ENCODE data around the gene PDHX. TPM values are rescaled to one million over a fixed set of nuclear protein-coding genes. Genes with fewer than 3 reads are reported as not detected.

The PDHX gene
- total RNA-seq, 6 experiments from 2014 or later = 37.4 to 47.0 (median 42.2) TPM

GRCh38 chr11:34970033-34970432, 53.6 kb downstream of the PDHX start:
- no peak for DNase-seq
- H3K27ac Mint-ChIP-seq = no peak overlapping the region
- H3K36me3 Mint-ChIP-seq (ENCODE audit: low read depth) = peaks cover 60% of the 10 kb centered on the region
- no peak overlapping the region for H3K4me3 Mint-ChIP-seq
- no peaks in the 10 kb centered on the region for H3K9me3 Mint-ChIP-seq
- H3K4me1 Mint-ChIP-seq (ENCODE audit: low read depth) = peaks cover 47% of the 10 kb centered on the region
- peaks cover 5% of the 10 kb centered on the region for H3K27me3 Mint-ChIP-seq (ENCODE audit: insufficient read depth)
- TF ChIP-seq, protein P1, sequence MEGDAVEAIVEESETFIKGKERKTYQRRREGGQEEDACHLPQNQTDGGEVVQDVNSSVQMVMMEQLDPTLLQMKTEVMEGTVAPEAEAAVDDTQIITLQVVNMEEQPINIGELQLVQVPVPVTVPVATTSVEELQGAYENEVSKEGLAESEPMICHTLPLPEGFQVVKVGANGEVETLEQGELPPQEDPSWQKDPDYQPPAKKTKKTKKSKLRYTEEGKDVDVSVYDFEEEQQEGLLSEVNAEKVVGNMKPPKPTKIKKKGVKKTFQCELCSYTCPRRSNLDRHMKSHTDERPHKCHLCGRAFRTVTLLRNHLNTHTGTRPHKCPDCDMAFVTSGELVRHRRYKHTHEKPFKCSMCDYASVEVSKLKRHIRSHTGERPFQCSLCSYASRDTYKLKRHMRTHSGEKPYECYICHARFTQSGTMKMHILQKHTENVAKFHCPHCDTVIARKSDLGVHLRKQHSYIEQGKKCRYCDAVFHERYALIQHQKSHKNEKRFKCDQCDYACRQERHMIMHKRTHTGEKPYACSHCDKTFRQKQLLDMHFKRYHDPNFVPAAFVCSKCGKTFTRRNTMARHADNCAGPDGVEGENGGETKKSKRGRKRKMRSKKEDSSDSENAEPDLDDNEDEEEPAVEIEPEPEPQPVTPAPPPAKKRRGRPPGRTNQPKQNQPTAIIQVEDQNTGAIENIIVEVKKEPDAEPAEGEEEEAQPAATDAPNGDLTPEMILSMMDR (IDR thresholded peaks at IDR 0.05) = no peak

DNA sequence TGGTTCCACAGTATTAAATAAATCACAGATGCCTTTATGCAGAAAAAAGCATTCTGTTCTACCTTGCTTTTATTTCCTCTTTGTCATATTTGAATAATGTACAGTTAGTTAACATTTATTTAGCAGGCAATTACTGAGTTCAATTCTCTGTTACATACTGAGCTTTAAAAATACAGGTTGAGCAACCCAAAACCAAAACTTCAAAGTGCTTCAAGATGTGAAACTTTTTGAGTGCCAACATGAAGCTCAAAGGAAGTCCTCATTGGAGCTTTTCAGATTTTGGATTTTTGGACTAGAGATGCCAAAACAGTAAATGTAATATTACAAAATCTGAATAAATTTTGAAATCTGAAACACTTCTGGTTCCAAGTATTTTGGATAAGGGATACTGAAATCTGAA, 54.1 kb downstream of the PDHX start:
- DNase-seq = no peak
- H3K9me3 Mint-ChIP-seq = no peaks in the 10 kb centered on the region
- H3K27ac Mint-ChIP-seq = no peak overlapping the region
- TF ChIP-seq, protein P1 (IDR thresholded peaks at IDR 0.05) = no peak
- H3K36me3 Mint-ChIP-seq (ENCODE audit: low read depth) = peaks cover 65% of the 10 kb centered on the region
- peaks cover 52% of the 10 kb centered on the region for H3K4me1 Mint-ChIP-seq (ENCODE audit: low read depth)
- H3K4me3 Mint-ChIP-seq = no peak overlapping the region
- H3K27me3 Mint-ChIP-seq (ENCODE audit: insufficient read depth) = peaks cover 5% of the 10 kb centered on the region

DNA sequence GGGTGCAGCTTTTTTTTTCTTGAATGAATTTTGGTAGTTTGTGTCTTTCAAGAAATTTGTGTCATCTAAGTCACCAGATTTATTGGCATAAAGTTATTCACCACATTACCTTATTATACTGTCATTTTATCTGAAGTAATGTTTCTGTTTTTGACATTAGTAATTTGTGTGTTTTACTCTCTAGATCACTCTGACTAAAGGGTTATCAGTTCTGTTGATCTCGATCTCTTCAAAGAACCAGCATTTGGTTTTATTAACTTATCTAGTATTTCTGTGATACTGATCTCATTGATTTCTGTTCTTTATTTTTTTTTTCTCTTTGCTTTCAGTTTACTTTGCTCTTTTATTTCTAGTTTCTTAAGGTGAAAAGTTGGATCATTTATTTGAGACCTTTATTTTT, 55.5 kb downstream of the PDHX start:
- DNase-seq = no peak
- TF ChIP-seq, protein P1 (IDR thresholded peaks at IDR 0.05) = no peak
- peaks cover 62% of the 10 kb centered on the region for H3K36me3 Mint-ChIP-seq (ENCODE audit: low read depth)
- H3K27ac Mint-ChIP-seq = no peak overlapping the region
- no peaks in the 10 kb centered on the region for H3K9me3 Mint-ChIP-seq
- H3K4me1 Mint-ChIP-seq (ENCODE audit: low read depth) = peaks cover 66% of the 10 kb centered on the region
- no peak overlapping the region; the same call in 1 of the 2 replicates for H3K4me3 Mint-ChIP-seq
- peaks cover 3% of the 10 kb centered on the region for H3K27me3 Mint-ChIP-seq (ENCODE audit: insufficient read depth)

DNA sequence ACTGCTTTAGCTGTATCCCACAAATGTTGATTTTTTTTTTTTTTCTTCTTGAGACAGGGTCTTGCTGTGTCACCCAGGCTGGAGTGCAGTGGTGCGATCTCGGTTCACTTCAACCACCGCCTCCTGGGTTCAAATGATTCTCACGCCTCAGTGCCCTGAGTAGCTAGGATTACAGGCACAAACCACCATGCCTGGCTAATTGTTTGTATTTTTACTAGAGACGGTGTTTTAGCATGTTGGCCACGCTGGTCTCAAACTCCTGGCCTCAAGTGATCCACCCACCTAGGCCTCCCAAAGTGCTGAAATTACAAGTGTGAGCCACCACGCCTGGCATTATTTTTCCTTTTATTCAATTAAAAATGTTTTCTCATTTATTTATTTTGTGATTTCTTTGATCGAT, 55.9 kb downstream of the PDHX start:
- Mint-ChIP-seq H3K36me3 (ENCODE audit: low read depth) (peaks cover 59% of the 10 kb centered on the region), H3K27ac (no peak overlapping the region), H3K4me1 (ENCODE audit: low read depth) (peaks cover 71% of the 10 kb centered on the region), H3K4me3 (no peak overlapping the region; the same call in 1 of the 2 replicates), H3K27me3 (ENCODE audit: insufficient read depth) (peaks cover 3% of the 10 kb centered on the region), H3K9me3 (no peaks in the 10 kb centered on the region)
- no peak for DNase-seq
- TF ChIP-seq, protein P1 (IDR thresholded peaks at IDR 0.05) = no peak

- H3K27ac Mint-ChIP-seq = peak overlapping the region; percentile 27
- peaks cover 55% of the 10 kb centered on the region for H3K36me3 Mint-ChIP-seq (ENCODE audit: low read depth)
- TF ChIP-seq, protein P1 (IDR thresholded peaks at IDR 0.05) = no peak
- peak overlapping the region; percentile 26 for H3K4me3 Mint-ChIP-seq
- peak; percentile 86 for DNase-seq
- H3K27me3 Mint-ChIP-seq (ENCODE audit: insufficient read depth) = peaks cover 3% of the 10 kb centered on the region
- peaks cover 76% of the 10 kb centered on the region for H3K4me1 Mint-ChIP-seq (ENCODE audit: low read depth)
- no peaks in the 10 kb centered on the region for H3K9me3 Mint-ChIP-seq
These were observed 56.5 kb downstream of the PDHX start for GRCh38 chr11:34972892-34973291.

DNA sequence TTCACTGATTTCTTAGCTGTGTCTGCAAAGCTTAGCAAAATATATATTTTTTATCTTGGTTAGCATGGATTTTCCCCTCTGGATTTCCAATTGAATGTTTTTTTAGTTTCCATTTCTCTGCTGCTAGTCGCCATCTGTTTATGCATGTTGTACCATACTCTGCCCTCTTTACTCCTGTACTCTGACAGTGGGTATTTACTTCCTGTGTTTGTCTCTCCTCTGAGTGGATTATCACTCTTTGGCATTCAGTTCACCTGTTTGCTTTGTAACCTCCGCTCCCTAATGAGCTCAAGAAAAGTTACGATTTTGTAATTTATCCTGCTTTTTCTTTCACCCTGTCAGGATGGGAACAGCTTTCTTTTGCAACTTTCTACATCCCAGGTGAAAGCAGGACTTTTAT, 59.1 kb downstream of the PDHX start:
- Mint-ChIP-seq H3K27ac (peak overlapping the region; percentile 86), H3K9me3 (peaks cover 2% of the 10 kb centered on the region)
- TF ChIP-seq, protein P1 (IDR thresholded peaks at IDR 0.05) = no peak

More for the DNA sequence above, 59.1 kb downstream of the PDHX start:
- H3K36me3 Mint-ChIP-seq (ENCODE audit: low read depth) = peaks cover 59% of the 10 kb centered on the region
- H3K4me1 Mint-ChIP-seq (ENCODE audit: low read depth) = peaks cover 86% of the 10 kb centered on the region
- H3K4me3 Mint-ChIP-seq = peak overlapping the region; percentile 34
- no peak for DNase-seq
- peaks cover 1% of the 10 kb centered on the region; the same call in 1 of the 2 replicates for H3K27me3 Mint-ChIP-seq (ENCODE audit: insufficient read depth)
